ENCODE results near the gene GRID1.

Gene GRID1

DNA sequence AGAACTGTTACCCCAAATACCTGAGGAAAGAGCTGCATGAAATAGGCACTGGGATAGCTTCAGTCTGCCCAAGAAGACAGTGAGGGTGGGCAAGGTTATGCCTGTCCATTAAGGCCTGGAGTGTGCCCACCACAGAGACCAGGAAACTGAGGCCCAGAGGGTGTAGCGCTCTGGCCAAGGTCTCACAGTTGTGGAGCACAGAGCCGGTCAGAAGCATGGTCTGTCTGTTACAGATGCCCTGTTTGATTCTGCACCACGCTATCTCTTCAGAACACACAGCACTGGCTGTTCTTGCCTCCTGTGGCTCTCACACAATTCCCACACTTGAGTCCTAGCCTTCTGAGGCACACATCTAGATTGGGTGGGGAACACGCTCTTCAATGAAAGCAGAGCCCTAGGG is 261.4 kb downstream of the GRID1 start:
- TF ChIP-seq, protein P1, sequence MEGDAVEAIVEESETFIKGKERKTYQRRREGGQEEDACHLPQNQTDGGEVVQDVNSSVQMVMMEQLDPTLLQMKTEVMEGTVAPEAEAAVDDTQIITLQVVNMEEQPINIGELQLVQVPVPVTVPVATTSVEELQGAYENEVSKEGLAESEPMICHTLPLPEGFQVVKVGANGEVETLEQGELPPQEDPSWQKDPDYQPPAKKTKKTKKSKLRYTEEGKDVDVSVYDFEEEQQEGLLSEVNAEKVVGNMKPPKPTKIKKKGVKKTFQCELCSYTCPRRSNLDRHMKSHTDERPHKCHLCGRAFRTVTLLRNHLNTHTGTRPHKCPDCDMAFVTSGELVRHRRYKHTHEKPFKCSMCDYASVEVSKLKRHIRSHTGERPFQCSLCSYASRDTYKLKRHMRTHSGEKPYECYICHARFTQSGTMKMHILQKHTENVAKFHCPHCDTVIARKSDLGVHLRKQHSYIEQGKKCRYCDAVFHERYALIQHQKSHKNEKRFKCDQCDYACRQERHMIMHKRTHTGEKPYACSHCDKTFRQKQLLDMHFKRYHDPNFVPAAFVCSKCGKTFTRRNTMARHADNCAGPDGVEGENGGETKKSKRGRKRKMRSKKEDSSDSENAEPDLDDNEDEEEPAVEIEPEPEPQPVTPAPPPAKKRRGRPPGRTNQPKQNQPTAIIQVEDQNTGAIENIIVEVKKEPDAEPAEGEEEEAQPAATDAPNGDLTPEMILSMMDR (IDR thresholded peaks at IDR 0.05), result no peak
- TF ChIP-seq ZFX (IDR thresholded peaks at IDR 0.05; ENCODE audit: borderline replicate concordance), result no peak
- no peak overlapping the region for H3K27ac ChIP-seq

DNA sequence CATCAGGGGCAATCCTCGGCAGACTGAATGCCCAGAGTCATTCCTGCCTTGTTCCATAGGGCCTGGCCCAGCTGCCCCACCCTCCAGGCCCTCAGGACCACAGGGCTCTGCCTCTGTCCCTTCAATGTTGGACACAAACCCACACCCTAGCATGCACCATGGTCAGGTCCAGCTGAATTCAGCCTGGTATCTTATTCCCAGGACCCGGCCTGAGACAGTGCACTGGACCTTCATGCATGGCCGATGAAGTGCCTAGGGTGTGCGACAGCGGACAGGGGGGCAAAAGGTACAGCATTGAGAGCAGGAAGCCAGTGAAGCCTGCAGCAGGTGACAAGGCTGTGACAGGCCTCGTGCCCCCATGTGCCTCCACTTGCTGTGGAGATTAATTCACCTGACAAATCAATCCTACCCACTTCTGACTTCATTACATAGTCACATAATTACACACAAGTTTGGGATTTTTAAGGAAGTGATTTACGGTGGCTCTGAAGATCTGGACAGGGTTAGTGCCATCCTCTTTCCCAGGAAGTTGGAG is 261.9 kb downstream of the GRID1 start:
- H3K27ac ChIP-seq, result no peak overlapping the region
- no peak for TF ChIP-seq ZFX (IDR thresholded peaks at IDR 0.05; ENCODE audit: borderline replicate concordance)
- TF ChIP-seq, protein P1 (IDR thresholded peaks at IDR 0.05), result no peak

DNA sequence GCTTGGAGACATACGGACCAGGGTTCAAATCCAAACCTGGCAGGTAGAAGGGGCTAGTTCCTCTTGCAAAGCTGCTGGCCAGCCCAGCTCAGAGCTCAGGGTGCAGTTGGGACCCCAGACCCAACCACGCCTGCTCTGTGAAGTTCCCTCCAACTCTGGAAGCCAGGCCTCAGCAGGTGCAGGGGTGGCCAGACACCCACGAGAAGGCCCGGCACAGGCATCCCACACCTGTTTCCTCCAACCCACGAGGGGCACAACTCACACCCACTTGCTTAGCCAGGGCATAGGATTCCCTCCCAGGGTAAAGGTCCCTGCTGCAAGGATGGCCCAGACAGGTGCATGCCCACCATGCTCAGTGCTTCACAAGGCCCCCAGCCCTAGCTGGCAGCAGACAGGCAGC is 262.4 kb downstream of the GRID1 start:
- TF ChIP-seq ZFX (IDR thresholded peaks at IDR 0.05; ENCODE audit: borderline replicate concordance), result no peak
- TF ChIP-seq, protein P1 (IDR thresholded peaks at IDR 0.05), result no peak
- H3K27ac ChIP-seq, result no peak overlapping the region

DNA sequence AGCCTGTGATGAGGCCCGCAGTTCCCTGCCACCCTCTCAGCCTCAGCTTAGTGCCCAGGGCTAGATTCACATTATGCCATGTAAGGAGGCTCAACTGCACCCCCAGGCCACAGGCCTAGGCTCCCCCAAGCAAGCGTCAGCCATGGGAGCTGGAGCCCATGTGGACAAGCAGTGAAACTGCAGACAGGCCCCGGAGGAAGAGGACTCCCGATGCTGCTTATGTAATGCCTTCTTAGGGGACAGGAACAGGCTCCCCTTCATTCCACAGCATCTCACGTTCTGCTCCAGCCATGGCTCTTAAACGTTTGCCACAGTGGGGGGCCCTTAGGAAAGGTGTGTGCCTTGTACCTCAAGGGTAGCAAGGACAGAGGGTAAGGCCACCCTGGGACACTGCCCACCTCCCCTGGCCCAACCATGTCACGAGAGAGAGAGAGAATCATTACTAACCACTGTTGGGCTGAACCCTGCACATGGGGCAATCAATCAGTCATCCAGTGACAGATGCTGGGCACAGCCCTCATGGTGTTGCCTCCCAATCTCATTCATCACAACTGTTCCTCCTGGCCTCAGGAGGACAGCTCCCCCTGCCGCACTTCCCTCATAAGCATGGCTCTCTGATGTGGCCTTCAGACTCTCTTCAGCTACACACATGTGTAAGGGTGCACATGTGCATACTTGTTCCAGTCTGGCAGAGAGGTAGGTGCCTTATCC is 263.0 kb downstream of the GRID1 start:
- no peak for TF ChIP-seq ZFX (IDR thresholded peaks at IDR 0.05; ENCODE audit: borderline replicate concordance)
- TF ChIP-seq, protein P1 (IDR thresholded peaks at IDR 0.05), result no peak

DNA sequence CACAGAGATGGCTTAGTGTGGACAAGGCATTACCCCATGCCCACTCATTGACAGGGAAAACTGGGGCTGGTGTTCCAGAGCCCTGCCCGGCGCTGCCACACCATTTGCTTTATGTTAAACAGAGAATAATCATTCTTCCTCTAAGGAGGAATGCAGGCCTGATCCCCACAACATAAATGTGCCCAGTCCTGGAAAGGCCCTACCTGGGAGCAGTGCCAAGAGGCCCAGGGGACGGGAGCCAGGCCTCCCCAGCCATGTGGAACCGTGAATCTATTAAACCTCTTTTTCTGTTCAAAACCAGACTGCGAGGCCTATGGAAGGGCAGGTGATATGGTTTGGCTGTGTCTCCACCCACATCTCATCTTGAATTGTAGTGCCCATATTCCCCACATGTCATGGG is 264.1 kb downstream of the GRID1 start:
- no peak for TF ChIP-seq ZFX (IDR thresholded peaks at IDR 0.05; ENCODE audit: borderline replicate concordance)
- TF ChIP-seq, protein P1 (IDR thresholded peaks at IDR 0.05), result no peak
- H3K27ac ChIP-seq, result no peak overlapping the region

More for the DNA sequence above, 263.0 kb downstream of the GRID1 start:
- H3K27ac ChIP-seq, result no peak overlapping the region

DNA sequence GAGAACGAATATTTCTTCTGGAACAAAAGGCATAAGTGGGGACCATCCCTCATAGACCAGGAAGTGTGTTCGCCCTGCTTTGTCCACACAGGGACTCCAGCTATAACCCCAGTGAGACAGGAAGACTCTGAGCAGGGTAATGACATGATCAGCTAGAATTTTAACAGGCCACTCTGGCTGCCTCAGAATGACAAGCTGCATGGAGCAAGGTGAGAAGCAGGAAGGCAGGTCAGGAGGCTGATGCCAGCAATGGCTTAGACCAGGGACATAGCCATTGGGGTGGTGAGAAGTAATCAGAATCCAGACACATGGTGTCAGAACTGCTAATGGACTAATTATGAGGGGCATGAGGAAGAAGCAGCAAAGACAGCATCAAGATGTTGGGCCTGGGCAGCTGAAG is 264.6 kb downstream of the GRID1 start:
- TF ChIP-seq ZFX (IDR thresholded peaks at IDR 0.05; ENCODE audit: borderline replicate concordance), result no peak
- TF ChIP-seq, protein P1 (IDR thresholded peaks at IDR 0.05), result no peak
- no peak overlapping the region for H3K27ac ChIP-seq

DNA sequence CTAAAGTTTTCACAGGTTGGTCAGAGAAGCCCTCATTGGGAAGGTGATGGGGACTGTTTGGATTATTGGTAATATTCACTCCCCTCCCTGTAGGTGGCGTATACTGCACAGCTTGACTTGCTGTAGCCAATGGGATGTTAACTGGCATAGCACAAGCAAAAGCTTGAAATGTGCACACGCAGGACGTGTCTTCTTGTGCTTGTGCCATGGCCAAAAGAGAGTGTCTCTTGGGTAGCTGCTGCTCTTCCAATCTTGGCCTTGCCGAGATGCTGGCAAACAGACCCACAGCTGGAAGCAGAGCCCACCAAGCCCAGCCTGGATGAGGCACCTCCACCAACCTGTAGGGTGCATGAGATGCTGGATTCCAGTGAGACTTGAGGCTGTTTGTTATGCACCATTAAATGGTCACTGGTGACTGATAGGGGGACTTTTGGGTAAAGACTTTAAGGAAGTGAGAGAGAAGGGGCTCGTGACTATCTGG is 266.0 kb downstream of the GRID1 start:
- TF ChIP-seq, protein P1 (IDR thresholded peaks at IDR 0.05), result peak; percentile 78
- no peak for TF ChIP-seq ZFX (IDR thresholded peaks at IDR 0.05; ENCODE audit: borderline replicate concordance)
- H3K27ac ChIP-seq, result no peak overlapping the region

Measured in 22Rv1 (cell line).